Neural crest cell (in vitro differentiated cells): ENCODE measurements around the gene CISH. TPM values are rescaled to one million over a fixed set of nuclear protein-coding genes. Genes with fewer than 3 reads are reported as not detected.
A peak's percentile ranks its signal among the peaks of the same experiment; 100 is the strongest.

Experiments
- DNase-seq: peaks from one replicate; pipeline ENCODE4 v3.0.0; 2021; ENCODE audit warnings: low read depth, mixed read lengths, low spot score
- H3K27ac Mint-ChIP-seq: one replicate; pipeline ENCODE4 v1.8.0; 2021; ENCODE audit warnings: mild to moderate bottlenecking, mixed read lengths; ENCODE audit not compliant: unreplicated experiment
- H3K27me3 Mint-ChIP-seq: 2 replicates; pipeline ENCODE4 v1.8.0; 2021; ENCODE audit warnings: low read depth, mild to moderate bottlenecking, mixed read lengths
- H3K36me3 Mint-ChIP-seq: 2 replicates; pipeline ENCODE4 v1.8.0; 2021; ENCODE audit warnings: low read depth, mild to moderate bottlenecking, mixed read lengths
- H3K4me1 Mint-ChIP-seq: 2 replicates; pipeline ENCODE4 v1.8.0; 2021; ENCODE audit warnings: mixed read lengths
- H3K4me3 Mint-ChIP-seq: one replicate; pipeline ENCODE4 v1.8.0; 2021; ENCODE audit warnings: mild to moderate bottlenecking, mixed read lengths
- H3K9me3 Mint-ChIP-seq: 2 replicates; pipeline ENCODE4 v1.8.0; 2021; ENCODE audit warnings: mixed read lengths
- CTCF ChIP-seq: fragments of 200-600 bp; sonication (generic); conservative IDR thresholded peaks from 2 replicates; pipeline ENCODE4 v1.5.0; 2021; ENCODE audit warnings: antibody characterized with exemption, mild to moderate bottlenecking
- total RNA-seq: library from RNA; stranded (reverse); gene quantifications from 2 replicates; pipeline ENCODE4 v1.2.1, GENCODE V29; 2021

The CISH gene
- total RNA-seq, 1 donor from 2014 or later: 8.6 TPM

GRCh38 chr3:50584391-50584790 lies 27.2 kb downstream of the CISH start:
- peak overlapping the region; percentile 28 for H3K27ac Mint-ChIP-seq
- no peak for DNase-seq
- no peak for TF ChIP-seq CTCF

GRCh38 chr3:50583897-50584296 lies 27.7 kb downstream of the CISH start:
- DNase-seq: no peak
- Mint-ChIP-seq H3K4me3 (no peak overlapping the region), H3K27ac (peak overlapping the region; percentile 28), H3K9me3 (no peaks in the 10 kb centered on the region), H3K27me3 (no peaks in the 10 kb centered on the region), H3K36me3 (no peaks in the 10 kb centered on the region), H3K4me1 (no peaks in the 10 kb centered on the region)
- no peak for TF ChIP-seq CTCF

More at GRCh38 chr3:50584391-50584790, 27.2 kb downstream of the CISH start:
- Mint-ChIP-seq H3K4me1 (no peaks in the 10 kb centered on the region), H3K9me3 (no peaks in the 10 kb centered on the region), H3K36me3 (no peaks in the 10 kb centered on the region), H3K27me3 (no peaks in the 10 kb centered on the region), H3K4me3 (no peak overlapping the region)

- Mint-ChIP-seq H3K27ac (no peak overlapping the region), H3K4me3 (no peak overlapping the region), H3K9me3 (no peaks in the 10 kb centered on the region), H3K4me1 (no peaks in the 10 kb centered on the region), H3K27me3 (no peaks in the 10 kb centered on the region), H3K36me3 (no peaks in the 10 kb centered on the region)
- no peak for DNase-seq
- TF ChIP-seq CTCF: no peak
Measured at GRCh38 chr3:50582083-50582482, 29.5 kb downstream of the CISH start.

GRCh38 chr3:50581459-50581842 lies 30.1 kb downstream of the CISH start:
- H3K36me3 Mint-ChIP-seq: no peaks in the 10 kb centered on the region
- no peak for DNase-seq
- no peaks in the 10 kb centered on the region for H3K4me1 Mint-ChIP-seq
- no peaks in the 10 kb centered on the region for H3K27me3 Mint-ChIP-seq
- H3K4me3 Mint-ChIP-seq: no peak overlapping the region
- no peak overlapping the region for H3K27ac Mint-ChIP-seq
- no peaks in the 10 kb centered on the region for H3K9me3 Mint-ChIP-seq
- no peak for TF ChIP-seq CTCF

- Mint-ChIP-seq H3K27me3 (no peaks in the 10 kb centered on the region), H3K27ac (no peak overlapping the region), H3K4me1 (no peaks in the 10 kb centered on the region), H3K4me3 (no peak overlapping the region), H3K36me3 (no peaks in the 10 kb centered on the region), H3K9me3 (no peaks in the 10 kb centered on the region)
- DNase-seq: no peak
- no peak for TF ChIP-seq CTCF
Measured at GRCh38 chr3:50580683-50581458, 30.7 kb downstream of the CISH start.
